Stimulated activated CD4-positive, alpha-beta T cell treated with anti-CD3 and anti-CD28 coated beads, TNF-alpha, amount 100 ng/mL, for 24 hours (primary cell): ENCODE measurements around the gene VAMP1.

ENCODE experiments used
- DNase-seq, 3 experiments: peaks; one replicate each; pipeline ENCODE4 v3.0.0-alpha.2; 2020; ENCODE audit warnings: low read depth in 3 of 3

Gene VAMP1

DNA sequence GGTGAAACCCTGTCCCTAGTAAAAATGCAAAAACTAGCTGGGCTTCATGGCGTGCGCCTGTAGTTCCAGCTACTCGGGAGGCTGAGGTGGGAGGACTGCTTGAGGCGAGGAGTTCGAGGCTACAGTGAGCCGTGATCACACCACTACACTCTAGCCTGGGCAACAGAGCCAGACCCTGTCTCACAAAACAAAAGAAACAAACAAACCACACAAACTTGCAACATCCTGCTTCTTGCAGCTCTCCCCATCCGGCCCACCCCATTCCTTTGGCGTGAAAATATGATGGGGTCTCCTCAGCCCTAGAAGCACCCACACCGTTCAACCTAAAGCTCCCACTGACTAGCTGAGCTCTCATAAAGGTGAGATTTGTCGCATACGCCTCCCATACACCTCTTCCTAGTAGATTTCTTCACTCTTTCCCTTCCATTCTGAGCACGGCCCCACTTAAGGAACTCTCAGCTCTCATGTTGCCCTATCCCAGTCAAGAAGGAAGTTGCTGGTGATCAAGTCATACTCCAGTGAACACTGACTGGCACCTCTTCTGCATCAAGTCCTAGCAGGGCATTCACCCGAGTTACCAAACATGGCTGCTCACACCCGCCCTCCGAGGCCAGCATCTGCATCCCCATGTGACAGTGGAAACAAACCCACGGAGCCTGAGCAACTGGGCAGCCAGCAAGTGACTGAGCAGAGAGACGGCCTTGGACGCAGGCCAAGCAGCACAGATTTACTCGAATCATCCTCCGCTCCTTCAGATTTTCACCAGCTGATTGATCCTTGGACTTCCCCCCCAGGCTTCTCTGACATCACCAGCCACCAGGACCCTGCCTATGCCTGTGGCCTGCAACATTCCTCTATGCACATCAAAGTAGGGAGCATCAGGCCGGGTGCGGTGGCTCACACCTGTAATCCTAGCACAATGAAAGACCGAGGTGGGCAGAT is 44.6 kb downstream of the VAMP1 start:
- DNase-seq, result no peak

GRCh38 chr12:6424866-6425265 is 45.6 kb downstream of the VAMP1 start:
- no peak for DNase-seq

DNA sequence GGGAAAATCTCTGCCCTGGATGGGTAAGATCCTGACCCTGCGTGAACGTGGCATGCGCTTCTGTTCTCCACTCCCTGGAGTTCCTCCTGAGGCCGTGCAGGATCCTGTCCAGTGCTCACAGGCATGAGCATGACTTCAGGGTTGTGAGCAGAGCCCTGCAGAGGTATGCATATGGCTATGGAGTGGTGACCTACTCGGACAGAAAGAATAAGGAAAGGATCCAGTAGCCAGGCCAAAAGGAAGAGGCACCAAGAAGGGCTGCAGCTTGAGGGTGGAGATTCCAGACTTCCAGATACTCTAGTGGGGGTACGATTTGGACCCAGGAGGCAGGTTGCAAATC is 46.5 kb downstream of the VAMP1 start:
- DNase-seq, result no peak

- DNase-seq, result peak; percentile 61 to 68 (median 68)
Observed at GRCh38 chr12:6423267-6424007, 47.0 kb downstream of the VAMP1 start.

DNA sequence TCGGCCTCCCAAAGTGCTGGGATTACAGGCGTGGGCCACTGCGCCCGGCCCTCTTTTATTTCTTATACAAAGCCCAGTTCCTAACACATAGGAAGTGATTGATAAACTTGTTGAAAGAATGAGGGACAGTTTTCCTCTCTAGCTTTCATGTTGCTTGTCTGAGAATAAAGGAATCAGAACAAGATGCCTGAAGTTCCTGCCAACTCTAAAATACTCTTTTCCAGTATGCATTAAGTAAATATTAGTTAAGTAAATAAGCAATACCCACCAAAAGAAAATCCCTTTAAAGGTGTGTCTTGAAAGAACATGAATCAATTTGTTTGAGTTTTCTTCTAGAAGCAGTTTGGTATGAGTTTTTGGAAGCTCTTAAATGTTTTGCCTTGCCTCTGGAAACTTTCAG is 50.1 kb downstream of the VAMP1 start:
- DNase-seq, result no peak

GRCh38 chr12:6418796-6419195 is 51.7 kb downstream of the VAMP1 start:
- no peak for DNase-seq

GRCh38 chr12:6416596-6416995 is 53.9 kb downstream of the VAMP1 start:
- no peak for DNase-seq
